AG09309 (cell line): ENCODE measurements around the gene ZNF672.
A peak's percentile ranks its signal among the peaks of the same experiment; 100 is the strongest.
"Not testable (repeated sequence)": the region's sequence is repeated elsewhere in the genome, so short reads cannot be mapped to it uniquely, and the experiment has no call there.

Experiments
- DNase-seq: peaks from one replicate; pipeline ENCODE4 v3.0.0-alpha.2; 2010; ENCODE audit warnings: low read depth
- H3K4me3 ChIP-seq: 2 replicates; pipeline ENCODE4 v1.5.1; 2011; ENCODE audit warnings: mild to moderate bottlenecking, low read depth, low read length, moderate library complexity; ENCODE audit not compliant: control insufficient read depth
- CTCF ChIP-seq: IDR thresholded peaks from 2 replicates; pipeline ENCODE4 v1.5.1; 2011; ENCODE audit warnings: mild to moderate bottlenecking, low read depth, low read length, inconsistent platforms; ENCODE audit not compliant: insufficient read depth, control insufficient read depth; ENCODE audit errors: missing control alignments

The ZNF672 gene

GRCh38 chr1:248837781-248838356 lies at the start of gene ZNF672:
Gene ZNF672 (plus strand): TSS chr1:248838224. CDS start chr1:248847275, 9,051 bp downstream.
- peak; percentile 90 for DNase-seq
- H3K4me3 ChIP-seq = peak within 1 kb of the TSS; percentile 80
- no peak for TF ChIP-seq CTCF

DNA sequence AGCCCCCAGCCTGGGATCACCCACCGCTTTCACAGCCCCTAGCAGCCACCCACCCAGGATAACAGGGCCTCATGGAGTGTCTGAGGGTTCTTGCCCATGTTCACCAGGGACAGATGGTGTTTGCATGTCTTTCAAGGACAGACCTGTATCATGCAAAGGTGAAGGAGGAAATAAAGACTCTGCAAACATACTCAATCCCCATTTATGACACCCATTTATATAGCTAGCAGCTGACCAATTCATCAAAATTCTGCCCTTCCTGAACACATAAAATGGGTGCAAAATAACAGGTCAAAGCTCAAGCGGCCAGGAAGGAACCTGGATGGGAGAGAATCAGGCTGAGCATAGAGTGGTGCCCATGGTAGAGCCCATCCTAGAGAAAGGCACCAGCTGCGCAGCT lies 49.7 kb upstream of the ZNF672 start:
- H3K4me3 ChIP-seq = no peak overlapping the region
- no peak for DNase-seq
- no peak for TF ChIP-seq CTCF

GRCh38 chr1:248789337-248789736 lies 48.7 kb upstream of the ZNF672 start:
- not testable (repeated sequence) for DNase-seq, H3K4me3 ChIP-seq

DNA sequence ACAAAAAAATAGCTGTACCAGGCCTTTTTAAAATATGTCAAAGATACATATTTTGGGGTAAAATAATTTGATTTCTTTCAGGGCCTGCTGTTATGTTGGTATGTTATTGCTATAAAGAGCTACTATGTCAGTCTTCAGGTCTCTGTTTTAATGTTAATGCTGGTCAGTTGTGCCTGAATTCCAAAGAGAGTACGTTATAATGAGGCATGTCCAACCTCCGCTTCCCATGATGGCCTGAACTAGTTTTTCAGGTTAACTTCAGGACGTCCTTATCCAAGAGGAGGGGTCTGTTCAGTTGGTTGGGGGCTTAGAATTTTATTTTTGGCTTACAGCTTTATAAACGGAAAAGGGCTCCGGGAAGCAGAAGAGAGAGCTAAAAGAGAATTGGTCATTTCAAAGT lies 47.6 kb upstream of the ZNF672 start:
- DNase-seq = no peak
- TF ChIP-seq CTCF = no peak

GRCh38 chr1:248791010-248791409 lies 47.0 kb upstream of the ZNF672 start:
- DNase-seq = no peak
- no peak overlapping the region for H3K4me3 ChIP-seq
- no peak for TF ChIP-seq CTCF

More for the DNA sequence above, 47.6 kb upstream of the ZNF672 start:
- no peak overlapping the region for H3K4me3 ChIP-seq

GRCh38 chr1:248792342-248792741 lies 45.7 kb upstream of the ZNF672 start:
- TF ChIP-seq CTCF = no peak
- DNase-seq = no peak
- H3K4me3 ChIP-seq = no peak overlapping the region

DNA sequence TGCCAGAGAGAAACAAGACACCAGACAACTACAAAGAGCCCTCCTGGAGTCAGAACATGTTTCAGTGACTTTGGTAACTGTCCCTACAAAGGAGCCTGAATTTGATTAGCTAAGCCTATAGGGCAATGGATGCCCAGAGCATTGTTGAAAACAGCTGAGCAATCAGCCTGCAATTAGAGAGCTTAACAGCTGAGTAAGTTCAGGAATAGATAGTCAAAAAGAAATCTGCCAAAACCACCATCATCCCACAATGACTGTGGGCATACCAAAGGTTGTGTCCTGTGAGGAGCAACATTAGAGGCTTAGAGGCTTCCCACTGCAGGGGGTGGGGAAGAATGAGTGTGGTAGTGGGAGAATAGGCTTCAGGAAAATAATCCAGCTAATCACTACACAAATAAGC lies 44.4 kb upstream of the ZNF672 start:
- H3K4me3 ChIP-seq = no peak overlapping the region
- TF ChIP-seq CTCF = no peak
- no peak for DNase-seq

DNA sequence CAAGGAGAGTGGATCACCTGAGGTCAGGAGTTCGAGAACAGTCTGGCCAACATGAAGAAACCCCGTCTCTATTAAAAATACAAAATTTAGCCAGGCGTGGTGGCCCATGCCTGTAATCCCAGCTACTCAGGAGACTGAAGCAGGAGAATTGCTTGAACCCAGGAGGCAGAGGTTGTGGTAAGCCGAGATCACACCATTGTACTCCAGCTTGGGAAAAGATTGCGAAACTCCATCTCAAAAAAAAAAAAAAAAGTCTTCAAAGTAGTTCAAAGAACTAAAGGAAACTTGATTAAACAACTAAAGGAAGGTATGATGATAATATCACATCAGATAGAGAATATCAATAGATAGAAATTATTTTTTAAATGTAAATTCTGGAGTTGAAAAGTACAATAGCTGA lies 43.4 kb upstream of the ZNF672 start:
- DNase-seq, H3K4me3 ChIP-seq: not testable (repeated sequence)
